Fibroblast of lung (primary cell): ENCODE data around the gene SUPV3L1.
"Not testable (repeated sequence)": the region's sequence is repeated elsewhere in the genome, so short reads cannot be mapped to it uniquely, and the experiment has no call there.

Experiments
- EZH2 ChIP-seq: IDR thresholded peaks from 2 replicates; pipeline ENCODE4 v1.5.1; 2012; ENCODE audit warnings: low read length, control low read depth, mild to moderate bottlenecking; ENCODE audit errors: missing control alignments
- TF ChIP-seq, protein P1 (sequence below), 2 donors: IDR thresholded peaks in 1 of 2; conservative IDR thresholded peaks in 1 of 2; 1 replicate in 1 of 2; 2 replicates in 1 of 2; pipeline ENCODE4 v1.5.1; 2011 to 2012; ENCODE audit warnings: low read length in 2 of 2, control low read depth in 1 of 2, inconsistent platforms in 1 of 2, low read depth in 1 of 2, mild to moderate bottlenecking in 1 of 2

DNA sequence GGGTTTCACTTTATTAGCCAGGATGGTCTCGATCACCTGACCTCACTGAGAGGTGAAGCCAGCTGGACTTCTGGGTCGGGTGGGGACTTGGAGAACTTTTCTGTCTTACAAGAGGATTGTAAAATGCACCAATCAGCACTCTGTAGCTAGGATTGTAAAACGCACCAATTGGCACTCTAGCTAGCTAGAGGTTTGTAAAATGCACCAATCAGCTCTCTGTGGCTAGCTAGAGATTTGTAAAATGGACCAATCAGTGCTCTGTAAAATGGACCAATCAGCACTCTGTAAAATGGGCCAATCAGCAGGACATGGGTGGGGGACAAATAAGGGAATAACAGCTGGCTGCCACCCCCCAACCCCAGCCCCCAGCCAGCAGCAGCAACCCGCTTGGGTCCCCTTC lies 4.7 kb upstream of the SUPV3L1 start:
- TF ChIP-seq EZH2: not testable (repeated sequence)
- TF ChIP-seq, protein P1, sequence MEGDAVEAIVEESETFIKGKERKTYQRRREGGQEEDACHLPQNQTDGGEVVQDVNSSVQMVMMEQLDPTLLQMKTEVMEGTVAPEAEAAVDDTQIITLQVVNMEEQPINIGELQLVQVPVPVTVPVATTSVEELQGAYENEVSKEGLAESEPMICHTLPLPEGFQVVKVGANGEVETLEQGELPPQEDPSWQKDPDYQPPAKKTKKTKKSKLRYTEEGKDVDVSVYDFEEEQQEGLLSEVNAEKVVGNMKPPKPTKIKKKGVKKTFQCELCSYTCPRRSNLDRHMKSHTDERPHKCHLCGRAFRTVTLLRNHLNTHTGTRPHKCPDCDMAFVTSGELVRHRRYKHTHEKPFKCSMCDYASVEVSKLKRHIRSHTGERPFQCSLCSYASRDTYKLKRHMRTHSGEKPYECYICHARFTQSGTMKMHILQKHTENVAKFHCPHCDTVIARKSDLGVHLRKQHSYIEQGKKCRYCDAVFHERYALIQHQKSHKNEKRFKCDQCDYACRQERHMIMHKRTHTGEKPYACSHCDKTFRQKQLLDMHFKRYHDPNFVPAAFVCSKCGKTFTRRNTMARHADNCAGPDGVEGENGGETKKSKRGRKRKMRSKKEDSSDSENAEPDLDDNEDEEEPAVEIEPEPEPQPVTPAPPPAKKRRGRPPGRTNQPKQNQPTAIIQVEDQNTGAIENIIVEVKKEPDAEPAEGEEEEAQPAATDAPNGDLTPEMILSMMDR (conservative IDR thresholded peaks at IDR 0.05 in 1 of 2, IDR thresholded peaks at IDR 0.05 in 1 of 2; ENCODE audit: low read depth in 1 of 2, low read length in 2 of 2): not testable (repeated sequence)
